ENCODE measurements around the gene NOD2. TPM values are rescaled to one million over a fixed set of nuclear protein-coding genes. Genes with fewer than 3 reads are reported as not detected.
A peak's percentile ranks its signal among the peaks of the same experiment; 100 is the strongest.

Gene NOD2
- total and polyA plus RNA-seq, 2 of the 13 experiments (the other 11 are each of a cell fraction or from before 2014, with no cell fraction given) = 0.27 to 0.81 TPM

DNA sequence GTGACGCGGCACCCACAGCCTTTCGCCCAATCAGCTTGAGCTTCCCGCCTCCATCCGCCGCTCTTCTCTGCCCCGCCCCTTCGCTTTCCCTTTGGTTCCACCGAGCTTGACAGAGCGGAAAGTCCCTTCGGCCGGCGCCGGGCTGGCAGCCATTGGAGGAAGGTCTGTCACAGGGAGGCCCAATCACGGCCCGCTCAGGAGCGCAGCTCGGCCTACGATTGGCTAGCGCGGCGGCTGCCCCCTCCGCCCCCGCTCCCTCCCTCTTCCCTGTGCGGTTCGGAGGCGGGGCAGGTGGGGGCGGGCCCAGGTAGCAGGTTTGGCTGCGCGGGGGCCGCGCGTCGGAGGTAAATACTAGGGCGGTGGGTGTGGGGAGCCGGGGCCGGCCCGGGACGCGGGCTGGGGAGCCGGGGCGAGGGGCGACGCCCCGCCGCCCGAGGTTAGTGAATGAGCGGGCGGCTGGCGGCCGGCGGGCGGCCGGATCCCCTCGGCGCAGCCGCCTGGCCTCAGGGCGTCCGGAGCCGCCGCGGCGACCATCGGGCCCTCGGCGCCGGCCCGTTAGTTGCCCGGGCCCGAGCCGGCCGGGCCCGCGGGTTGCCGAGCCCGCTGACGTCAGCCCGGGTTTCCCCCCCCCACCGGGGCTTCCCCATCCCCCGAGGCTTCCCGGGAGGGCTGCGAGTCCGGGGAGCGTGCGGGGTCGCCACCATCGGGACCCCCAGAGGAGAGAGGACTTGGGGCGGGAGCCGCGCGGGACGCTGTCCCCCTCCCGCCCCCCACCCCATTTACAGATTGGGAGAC lies 48.6 kb downstream of the NOD2 start, which contains the start of gene CYLD (continued):
- TF ChIP-seq ATAD3A (CRISPR knock-in tag; IDR thresholded peaks at IDR 0.05) (no peak), SALL1 (CRISPR knock-in tag; IDR thresholded peaks at IDR 0.05) (peak; percentile 65), ZNF136 (CRISPR knock-in tag; IDR thresholded peaks at IDR 0.05; ENCODE audit: low read depth) (no peak), ZNF292 (CRISPR knock-in tag; IDR thresholded peaks at IDR 0.05; ENCODE audit: borderline replicate concordance, low read depth) (no peak), DPF2 (CRISPR knock-in tag; IDR thresholded peaks at IDR 0.05; ENCODE audit: borderline replicate concordance, low read depth) (no peak), MXI1 (IDR thresholded peaks at IDR 0.05; ENCODE audit: borderline replicate concordance, low read depth, low read length) (peak; percentile 60; the same call in 2 of the 3 replicates), ISX (CRISPR knock-in tag; conservative IDR thresholded peaks at IDR 0.05) (no peak), NCOR1 (IDR thresholded peaks at IDR 0.05; ENCODE audit: borderline replicate concordance, low read length) (peak; percentile 69; the same call in 1 of the 2 replicates), ZNF782 (CRISPR knock-in tag; IDR thresholded peaks at IDR 0.05; ENCODE audit: borderline replicate concordance) (no peak), ZNF343 (CRISPR knock-in tag; IDR thresholded peaks at IDR 0.05) (no peak), PHF5A (CRISPR knock-in tag; IDR thresholded peaks at IDR 0.05; ENCODE audit: low read depth, unreplicated experiment) (no peak), ZNF24 (IDR thresholded peaks at IDR 0.05) (no peak)
- TF ChIP-seq, protein P1, sequence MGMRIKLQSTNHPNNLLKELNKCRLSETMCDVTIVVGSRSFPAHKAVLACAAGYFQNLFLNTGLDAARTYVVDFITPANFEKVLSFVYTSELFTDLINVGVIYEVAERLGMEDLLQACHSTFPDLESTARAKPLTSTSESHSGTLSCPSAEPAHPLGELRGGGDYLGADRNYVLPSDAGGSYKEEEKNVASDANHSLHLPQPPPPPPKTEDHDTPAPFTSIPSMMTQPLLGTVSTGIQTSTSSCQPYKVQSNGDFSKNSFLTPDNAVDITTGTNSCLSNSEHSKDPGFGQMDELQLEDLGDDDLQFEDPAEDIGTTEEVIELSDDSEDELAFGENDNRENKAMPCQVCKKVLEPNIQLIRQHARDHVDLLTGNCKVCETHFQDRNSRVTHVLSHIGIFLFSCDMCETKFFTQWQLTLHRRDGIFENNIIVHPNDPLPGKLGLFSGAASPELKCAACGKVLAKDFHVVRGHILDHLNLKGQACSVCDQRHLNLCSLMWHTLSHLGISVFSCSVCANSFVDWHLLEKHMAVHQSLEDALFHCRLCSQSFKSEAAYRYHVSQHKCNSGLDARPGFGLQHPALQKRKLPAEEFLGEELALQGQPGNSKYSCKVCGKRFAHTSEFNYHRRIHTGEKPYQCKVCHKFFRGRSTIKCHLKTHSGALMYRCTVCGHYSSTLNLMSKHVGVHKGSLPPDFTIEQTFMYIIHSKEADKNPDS (CRISPR knock-in tag; IDR thresholded peaks at IDR 0.05) = peak; percentile 28; the same call in 1 of the 2 replicates
- TF ChIP-seq, protein P2, sequence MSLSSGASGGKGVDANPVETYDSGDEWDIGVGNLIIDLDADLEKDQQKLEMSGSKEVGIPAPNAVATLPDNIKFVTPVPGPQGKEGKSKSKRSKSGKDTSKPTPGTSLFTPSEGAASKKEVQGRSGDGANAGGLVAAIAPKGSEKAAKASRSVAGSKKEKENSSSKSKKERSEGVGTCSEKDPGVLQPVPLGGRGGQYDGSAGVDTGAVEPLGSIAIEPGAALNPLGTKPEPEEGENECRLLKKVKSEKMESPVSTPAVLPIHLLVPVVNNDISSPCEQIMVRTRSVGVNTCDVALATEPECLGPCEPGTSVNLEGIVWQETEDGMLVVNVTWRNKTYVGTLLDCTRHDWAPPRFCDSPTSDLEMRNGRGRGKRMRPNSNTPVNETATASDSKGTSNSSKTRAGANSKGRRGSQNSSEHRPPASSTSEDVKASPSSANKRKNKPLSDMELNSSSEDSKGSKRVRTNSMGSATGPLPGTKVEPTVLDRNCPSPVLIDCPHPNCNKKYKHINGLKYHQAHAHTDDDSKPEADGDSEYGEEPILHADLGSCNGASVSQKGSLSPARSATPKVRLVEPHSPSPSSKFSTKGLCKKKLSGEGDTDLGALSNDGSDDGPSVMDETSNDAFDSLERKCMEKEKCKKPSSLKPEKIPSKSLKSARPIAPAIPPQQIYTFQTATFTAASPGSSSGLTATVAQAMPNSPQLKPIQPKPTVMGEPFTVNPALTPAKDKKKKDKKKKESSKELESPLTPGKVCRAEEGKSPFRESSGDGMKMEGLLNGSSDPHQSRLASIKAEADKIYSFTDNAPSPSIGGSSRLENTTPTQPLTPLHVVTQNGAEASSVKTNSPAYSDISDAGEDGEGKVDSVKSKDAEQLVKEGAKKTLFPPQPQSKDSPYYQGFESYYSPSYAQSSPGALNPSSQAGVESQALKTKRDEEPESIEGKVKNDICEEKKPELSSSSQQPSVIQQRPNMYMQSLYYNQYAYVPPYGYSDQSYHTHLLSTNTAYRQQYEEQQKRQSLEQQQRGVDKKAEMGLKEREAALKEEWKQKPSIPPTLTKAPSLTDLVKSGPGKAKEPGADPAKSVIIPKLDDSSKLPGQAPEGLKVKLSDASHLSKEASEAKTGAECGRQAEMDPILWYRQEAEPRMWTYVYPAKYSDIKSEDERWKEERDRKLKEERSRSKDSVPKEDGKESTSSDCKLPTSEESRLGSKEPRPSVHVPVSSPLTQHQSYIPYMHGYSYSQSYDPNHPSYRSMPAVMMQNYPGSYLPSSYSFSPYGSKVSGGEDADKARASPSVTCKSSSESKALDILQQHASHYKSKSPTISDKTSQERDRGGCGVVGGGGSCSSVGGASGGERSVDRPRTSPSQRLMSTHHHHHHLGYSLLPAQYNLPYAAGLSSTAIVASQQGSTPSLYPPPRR (CRISPR knock-in tag; IDR thresholded peaks at IDR 0.05; ENCODE audit: borderline replicate concordance) = no peak
- TF ChIP-seq, protein P3, sequence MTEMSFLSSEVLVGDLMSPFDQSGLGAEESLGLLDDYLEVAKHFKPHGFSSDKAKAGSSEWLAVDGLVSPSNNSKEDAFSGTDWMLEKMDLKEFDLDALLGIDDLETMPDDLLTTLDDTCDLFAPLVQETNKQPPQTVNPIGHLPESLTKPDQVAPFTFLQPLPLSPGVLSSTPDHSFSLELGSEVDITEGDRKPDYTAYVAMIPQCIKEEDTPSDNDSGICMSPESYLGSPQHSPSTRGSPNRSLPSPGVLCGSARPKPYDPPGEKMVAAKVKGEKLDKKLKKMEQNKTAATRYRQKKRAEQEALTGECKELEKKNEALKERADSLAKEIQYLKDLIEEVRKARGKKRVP (CRISPR knock-in tag; IDR thresholded peaks at IDR 0.05) = no peak
- TF ChIP-seq, protein P4, sequence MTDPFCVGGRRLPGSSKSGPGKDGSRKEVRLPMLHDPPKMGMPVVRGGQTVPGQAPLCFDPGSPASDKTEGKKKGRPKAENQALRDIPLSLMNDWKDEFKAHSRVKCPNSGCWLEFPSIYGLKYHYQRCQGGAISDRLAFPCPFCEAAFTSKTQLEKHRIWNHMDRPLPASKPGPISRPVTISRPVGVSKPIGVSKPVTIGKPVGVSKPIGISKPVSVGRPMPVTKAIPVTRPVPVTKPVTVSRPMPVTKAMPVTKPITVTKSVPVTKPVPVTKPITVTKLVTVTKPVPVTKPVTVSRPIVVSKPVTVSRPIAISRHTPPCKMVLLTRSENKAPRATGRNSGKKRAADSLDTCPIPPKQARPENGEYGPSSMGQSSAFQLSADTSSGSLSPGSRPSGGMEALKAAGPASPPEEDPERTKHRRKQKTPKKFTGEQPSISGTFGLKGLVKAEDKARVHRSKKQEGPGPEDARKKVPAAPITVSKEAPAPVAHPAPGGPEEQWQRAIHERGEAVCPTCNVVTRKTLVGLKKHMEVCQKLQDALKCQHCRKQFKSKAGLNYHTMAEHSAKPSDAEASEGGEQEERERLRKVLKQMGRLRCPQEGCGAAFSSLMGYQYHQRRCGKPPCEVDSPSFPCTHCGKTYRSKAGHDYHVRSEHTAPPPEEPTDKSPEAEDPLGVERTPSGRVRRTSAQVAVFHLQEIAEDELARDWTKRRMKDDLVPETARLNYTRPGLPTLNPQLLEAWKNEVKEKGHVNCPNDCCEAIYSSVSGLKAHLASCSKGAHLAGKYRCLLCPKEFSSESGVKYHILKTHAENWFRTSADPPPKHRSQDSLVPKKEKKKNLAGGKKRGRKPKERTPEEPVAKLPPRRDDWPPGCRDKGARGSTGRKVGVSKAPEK (CRISPR knock-in tag; IDR thresholded peaks at IDR 0.05; ENCODE audit: borderline replicate concordance) = no peak

All from HepG2 (cell line).